ENCODE measurements around the gene IDH2. TPM values are rescaled to one million over a fixed set of nuclear protein-coding genes. Genes with fewer than 3 reads are reported as not detected.

IDH2 gene
- total RNA-seq, 1 experiment from 2014 or later: 48.1 TPM

- H4K20me1 ChIP-seq (ENCODE audit: insufficient read depth): no peaks in the 10 kb centered on the region
- ATAC-seq (no peak), DNase-seq (ENCODE audit: low read depth, low spot score) (no peak)
- ChIA-PET RAD21 (ENCODE audit: low non-redundant PET in 1 of 2, low total read pairs in 2 of 2, uncharacterized antibody in 2 of 2, unreplicated experiment in 2 of 2) (no interaction called here), CTCF (no interaction called here), POLR2A (no interaction called here)
- H3K9me2 ChIP-seq (ENCODE audit: insufficient read depth): no peaks in the 10 kb centered on the region
- H2AFZ ChIP-seq (ENCODE audit: low read depth, low read length, poor library complexity, severe bottlenecking): no peak overlapping the region
- no peak overlapping the region for H3K9ac ChIP-seq (ENCODE audit: low read length)
- H3K79me2 ChIP-seq (ENCODE audit: insufficient read depth, low read length): no peaks in the 10 kb centered on the region
- BruUV-seq (replicated peaks): no TSS peak
- H3K36me3 ChIP-seq (ENCODE audit: control insufficient read depth in 1 of 2, insufficient read depth in 2 of 2, low read length in 2 of 2): no peaks in the 10 kb centered on the region
- H3K27ac ChIP-seq (ENCODE audit: low read depth, low read length): no peak overlapping the region
- H3K4me2 ChIP-seq (ENCODE audit: low read length): no peak overlapping the region
- no peaks in the 10 kb centered on the region for H3K27me3 ChIP-seq (ENCODE audit: insufficient read depth, low read length)
- H3K4me1 ChIP-seq (ENCODE audit: control insufficient read depth in 1 of 2, insufficient read depth in 2 of 2, low read length in 2 of 2): peaks cover 11 to 15% of the 10 kb centered on the region in 2 experiments; a peak in 2 of 4 replicates
- H3K4me3 ChIP-seq (replicated peaks in 1 of 2; ENCODE audit: low read depth in 1 of 2, low read length in 2 of 2): no peak overlapping the region
- intact Hi-C loops (cut with micrococcal nuclease): no loop called here
- no peaks in the 10 kb centered on the region for H3K9me3 ChIP-seq (ENCODE audit: control insufficient read depth in 1 of 2, insufficient read depth in 1 of 2, low read depth in 1 of 2, low read length in 2 of 2)
- TF ChIP-seq SP1 (IDR thresholded peaks at IDR 0.05; ENCODE audit: low read depth): no peak
- TF ChIP-seq FOSL1 (IDR thresholded peaks at IDR 0.05; ENCODE audit: low read depth): no peak
- no peak for TF ChIP-seq EGR1 (IDR thresholded peaks at IDR 0.05; ENCODE audit: low read depth)
- no peak for TF ChIP-seq ZNF274 (IDR thresholded peaks at IDR 0.05; ENCODE audit: low read depth, low read length)
- TF ChIP-seq CBX3 (IDR thresholded peaks at IDR 0.05; ENCODE audit: low read depth): no peak
- TF ChIP-seq SIN3A (IDR thresholded peaks at IDR 0.05; ENCODE audit: low read depth): no peak
- TF ChIP-seq YY1 (IDR thresholded peaks at IDR 0.05; ENCODE audit: extremely low read depth, insufficient replicate concordance, low read depth, low read length): no peak
- no peak for TF ChIP-seq JUND (IDR thresholded peaks at IDR 0.05)
- no peak for TF ChIP-seq POLR2A (IDR thresholded peaks at IDR 0.05; ENCODE audit: borderline replicate concordance, extremely low read depth, insufficient read depth, insufficient read length)
- TF ChIP-seq ZFX (IDR thresholded peaks at IDR 0.05): no peak
- TF ChIP-seq CEBPB (IDR thresholded peaks at IDR 0.05; ENCODE audit: low read depth): no peak
- no peak for TF ChIP-seq ZBTB33 (IDR thresholded peaks at IDR 0.05; ENCODE audit: extremely low read depth, insufficient replicate concordance, low read length)
Measured at GRCh38 chr15:90044191-90044590, 58.1 kb downstream of the IDH2 start.
